Parathyroid adenoma (tissue), 2 donors: ENCODE data around the gene SLC15A4.
A peak's percentile ranks its signal among the peaks of the same experiment; 100 is the strongest.

Experiments used
- H2AFZ ChIP-seq: fragments of 300-600 bp; sonication (generic); one replicate; pipeline ENCODE4 v1.7.0; 2017; ENCODE audit warnings: antibody characterized with exemption, mild to moderate bottlenecking
- H3K27ac ChIP-seq: fragments of 300-600 bp; sonication (generic); one replicate; pipeline ENCODE4 v1.7.0; 2017
- H3K27me3 ChIP-seq: fragments of 300-600 bp; sonication (generic); one replicate; pipeline ENCODE4 v1.7.0; 2017; ENCODE audit warnings: low read length; ENCODE audit not compliant: control insufficient read depth, insufficient read depth
- H3K36me3 ChIP-seq: fragments of 300-600 bp; sonication (generic); one replicate; pipeline ENCODE4 v1.7.0; 2017; ENCODE audit warnings: low read length; ENCODE audit not compliant: control insufficient read depth, insufficient read depth
- H3K4me1 ChIP-seq: fragments of 300-600 bp; sonication (generic); one replicate; pipeline ENCODE4 v1.7.0; 2017; ENCODE audit warnings: control low read depth
- H3K4me2 ChIP-seq: fragments of 300-600 bp; sonication (generic); one replicate; pipeline ENCODE4 v1.7.0; 2017; ENCODE audit warnings: low read length
- H3K4me3 ChIP-seq: fragments of 300-600 bp; sonication (generic); one replicate; pipeline ENCODE4 v1.7.0; 2017; ENCODE audit warnings: low read depth, low read length
- H3K79me2 ChIP-seq: fragments of 300-600 bp; sonication (generic); one replicate; pipeline ENCODE4 v1.7.0; 2017; ENCODE audit warnings: control low read depth
- H3K9ac ChIP-seq: fragments of 300-600 bp; sonication (generic); one replicate; pipeline ENCODE4 v1.7.0; 2017; ENCODE audit warnings: mild to moderate bottlenecking
- H3K9me3 ChIP-seq: fragments of 300-600 bp; sonication (generic); one replicate; pipeline ENCODE4 v1.7.0; 2017; ENCODE audit warnings: low read length; ENCODE audit not compliant: control insufficient read depth
- TF ChIP-seq, protein P1 (sequence below): fragments of 300-600 bp; sonication (generic); IDR thresholded peaks from one replicate; pipeline ENCODE4 v1.7.0; 2017; ENCODE audit warnings: antibody characterized with exemption, mild to moderate bottlenecking
- donor health status: primary hyperparathyroidism.

Gene SLC15A4

DNA sequence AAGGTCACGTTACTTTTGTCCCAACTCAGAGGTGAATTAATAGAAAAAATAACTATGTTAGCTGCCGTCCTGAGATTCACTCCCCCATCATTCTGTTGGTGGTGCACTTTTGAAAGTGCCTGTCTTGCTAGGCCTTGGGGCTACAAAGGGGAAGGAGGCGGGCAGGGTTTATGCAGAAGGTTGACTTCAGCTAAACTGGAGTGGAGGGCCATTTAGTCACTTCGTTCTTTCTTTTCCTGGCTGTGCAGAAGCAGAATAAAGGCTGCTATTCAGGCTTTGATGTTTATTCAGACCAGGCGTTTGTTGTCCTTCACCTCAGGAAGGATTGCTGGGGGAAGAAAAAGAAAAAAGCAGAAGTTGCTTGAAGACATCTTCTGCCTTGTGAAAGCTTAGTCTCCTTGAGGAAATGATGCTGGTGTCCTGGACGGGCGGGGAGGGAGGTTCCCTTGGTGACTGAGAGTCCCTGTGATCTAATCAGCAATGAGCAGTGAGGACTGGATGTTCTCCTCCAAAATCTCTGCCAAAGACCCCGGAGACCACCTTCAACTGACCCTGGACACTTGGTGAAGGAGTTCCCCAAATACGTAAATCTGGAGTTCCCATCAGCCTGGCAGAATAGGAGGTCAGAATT is 33.5 kb upstream of the SLC15A4 start:
- H3K4me3 ChIP-seq = no peak overlapping the region
- TF ChIP-seq, protein P1, sequence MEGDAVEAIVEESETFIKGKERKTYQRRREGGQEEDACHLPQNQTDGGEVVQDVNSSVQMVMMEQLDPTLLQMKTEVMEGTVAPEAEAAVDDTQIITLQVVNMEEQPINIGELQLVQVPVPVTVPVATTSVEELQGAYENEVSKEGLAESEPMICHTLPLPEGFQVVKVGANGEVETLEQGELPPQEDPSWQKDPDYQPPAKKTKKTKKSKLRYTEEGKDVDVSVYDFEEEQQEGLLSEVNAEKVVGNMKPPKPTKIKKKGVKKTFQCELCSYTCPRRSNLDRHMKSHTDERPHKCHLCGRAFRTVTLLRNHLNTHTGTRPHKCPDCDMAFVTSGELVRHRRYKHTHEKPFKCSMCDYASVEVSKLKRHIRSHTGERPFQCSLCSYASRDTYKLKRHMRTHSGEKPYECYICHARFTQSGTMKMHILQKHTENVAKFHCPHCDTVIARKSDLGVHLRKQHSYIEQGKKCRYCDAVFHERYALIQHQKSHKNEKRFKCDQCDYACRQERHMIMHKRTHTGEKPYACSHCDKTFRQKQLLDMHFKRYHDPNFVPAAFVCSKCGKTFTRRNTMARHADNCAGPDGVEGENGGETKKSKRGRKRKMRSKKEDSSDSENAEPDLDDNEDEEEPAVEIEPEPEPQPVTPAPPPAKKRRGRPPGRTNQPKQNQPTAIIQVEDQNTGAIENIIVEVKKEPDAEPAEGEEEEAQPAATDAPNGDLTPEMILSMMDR = no peak

DNA sequence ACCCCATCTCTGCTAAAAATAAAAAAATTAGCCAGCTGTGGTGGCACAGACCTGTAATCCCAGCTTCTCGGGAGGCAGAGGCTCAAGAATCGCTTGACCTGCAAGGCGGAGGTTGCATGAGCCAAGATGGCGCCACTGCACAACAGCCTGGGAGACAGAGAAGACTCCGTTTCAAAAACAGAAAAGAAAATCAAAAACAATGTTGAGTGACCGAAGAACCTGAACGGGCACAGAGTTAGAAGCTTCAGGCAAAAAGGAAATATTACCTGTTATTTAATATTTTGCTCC is 33.0 kb upstream of the SLC15A4 start:
- no peaks in the 10 kb centered on the region for H3K79me2 ChIP-seq
- no peaks in the 10 kb centered on the region for H3K36me3 ChIP-seq
- H3K4me3 ChIP-seq = no peak overlapping the region
- TF ChIP-seq, protein P1 = no peak
- no peak overlapping the region for H3K4me2 ChIP-seq
- H3K9me3 ChIP-seq = no peaks in the 10 kb centered on the region
- H3K4me1 ChIP-seq = no peaks in the 10 kb centered on the region
- H2AFZ ChIP-seq = no peak overlapping the region
- no peak overlapping the region for H3K9ac ChIP-seq
- H3K27ac ChIP-seq = no peak overlapping the region
- H3K27me3 ChIP-seq = peaks cover 3% of the 10 kb centered on the region

More for the DNA sequence above, 33.5 kb upstream of the SLC15A4 start:
- H3K27ac ChIP-seq = no peak overlapping the region
- no peaks in the 10 kb centered on the region for H3K36me3 ChIP-seq
- no peak overlapping the region for H3K4me2 ChIP-seq
- H3K4me1 ChIP-seq = no peaks in the 10 kb centered on the region
- no peaks in the 10 kb centered on the region for H3K79me2 ChIP-seq
- H3K9ac ChIP-seq = no peak overlapping the region
- H2AFZ ChIP-seq = no peak overlapping the region
- H3K27me3 ChIP-seq = peaks cover 3% of the 10 kb centered on the region
- H3K9me3 ChIP-seq = no peaks in the 10 kb centered on the region

DNA sequence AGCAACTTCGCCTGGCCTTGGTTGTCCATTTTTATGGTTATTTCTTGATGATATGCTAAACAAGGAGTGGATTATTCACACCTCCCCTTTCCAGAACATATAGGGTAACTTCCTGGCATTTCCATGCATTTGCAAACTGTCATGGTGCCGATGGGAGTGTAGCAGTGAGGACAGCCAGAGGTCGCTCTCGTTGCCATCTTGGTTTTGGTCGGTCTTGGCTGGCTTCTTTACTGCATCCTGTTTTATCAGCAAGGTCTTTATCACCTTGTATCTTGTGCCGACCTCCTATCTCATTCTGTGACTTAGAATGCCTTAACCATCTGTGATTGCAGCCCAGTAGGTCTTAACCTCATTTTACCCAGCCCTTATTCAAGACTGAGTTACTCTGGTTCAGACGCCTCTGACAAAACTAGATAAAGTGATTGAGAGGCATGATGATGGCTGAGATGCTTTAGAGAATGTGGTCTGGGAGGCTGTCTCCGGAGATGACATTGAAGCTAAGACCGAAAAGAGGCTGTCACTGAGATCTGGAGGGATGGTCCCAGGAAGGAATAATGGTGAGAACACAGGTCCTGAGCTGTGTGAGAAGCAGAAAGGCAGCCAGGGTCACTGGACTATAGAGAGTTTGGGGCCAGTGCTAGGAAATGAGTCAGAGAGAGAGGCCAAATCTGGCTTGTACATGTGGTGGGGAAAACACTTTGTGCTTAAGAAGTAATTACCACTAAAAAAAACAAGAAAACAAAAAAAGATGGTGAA is 32.5 kb upstream of the SLC15A4 start:
- Histone ChIP-seq H3K4me1 (no peaks in the 10 kb centered on the region), H3K9me3 (no peaks in the 10 kb centered on the region), H3K4me3 (no peak overlapping the region), H3K4me2 (no peak overlapping the region), H3K36me3 (no peaks in the 10 kb centered on the region), H3K79me2 (no peaks in the 10 kb centered on the region), H3K27ac (no peak overlapping the region), H3K9ac (no peak overlapping the region), H2AFZ (no peak overlapping the region), H3K27me3 (peaks cover 3% of the 10 kb centered on the region)
- TF ChIP-seq, protein P1 = no peak

DNA sequence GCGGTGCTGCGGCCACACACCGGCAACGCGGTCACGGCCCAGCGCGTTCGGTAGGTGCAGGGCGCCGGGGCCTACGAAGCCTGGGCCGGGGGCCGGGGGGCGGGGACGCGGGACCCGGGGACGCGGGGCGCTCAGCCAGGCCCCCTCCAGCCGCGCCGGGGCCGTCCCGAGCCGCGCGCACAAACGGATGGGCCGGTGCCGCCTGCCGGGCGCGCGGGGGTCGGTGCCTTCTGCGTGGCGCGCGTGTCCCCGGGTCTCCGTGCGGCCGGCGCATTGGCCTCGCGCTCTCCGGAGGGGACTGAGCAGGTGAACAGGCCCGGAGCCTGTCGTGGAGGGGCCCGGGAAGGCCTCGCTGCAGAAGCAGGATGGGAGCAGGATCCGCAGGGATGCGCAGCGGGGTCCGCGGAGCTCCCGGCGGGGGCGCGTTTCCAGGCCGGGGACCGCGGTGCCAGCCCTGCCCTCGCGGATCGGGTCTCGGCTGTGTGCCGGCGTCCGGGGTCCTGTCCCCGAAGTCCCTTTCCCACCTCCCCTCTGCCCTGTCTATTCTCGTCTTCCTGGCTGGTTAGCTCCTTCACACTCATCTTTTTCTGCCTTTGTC is 29.9 kb upstream of the SLC15A4 start:
- H3K4me2 ChIP-seq = peak overlapping the region; percentile 51
- H3K27me3 ChIP-seq = no peaks in the 10 kb centered on the region
- no peaks in the 10 kb centered on the region for H3K4me1 ChIP-seq
- H2AFZ ChIP-seq = peak overlapping the region; percentile 10
- no peaks in the 10 kb centered on the region for H3K9me3 ChIP-seq
- H3K79me2 ChIP-seq = no peaks in the 10 kb centered on the region
- H3K36me3 ChIP-seq = no peaks in the 10 kb centered on the region
- H3K9ac ChIP-seq = no peak overlapping the region
- TF ChIP-seq, protein P1 = no peak
- no peak overlapping the region for H3K27ac ChIP-seq
- H3K4me3 ChIP-seq = no peak overlapping the region
